Loucy (cell line): ENCODE data around the gene MYO5C.
"Not testable (repeated sequence)": the region's sequence is repeated elsewhere in the genome, so short reads cannot be mapped to it uniquely, and the experiment has no call there.

Experiments
- H2AFZ ChIP-seq: fragments of 200-600 bp; sonication (generic); 2 replicates; pipeline ENCODE4 v1.6.0; 2016; ENCODE audit warnings: antibody characterized with exemption, mild to moderate bottlenecking, low read length, moderate library complexity
- H3F3A ChIP-seq: fragments of 200-600 bp; 2 replicates; pipeline ENCODE4 v1.6.0; 2016; ENCODE audit warnings: antibody characterized with exemption, low read depth, mild to moderate bottlenecking
- H3K27me3 ChIP-seq: fragments of 200-600 bp; sonication (generic); 2 replicates; pipeline ENCODE4 v1.6.1; 2014; ENCODE audit warnings: low read length, mild to moderate bottlenecking; ENCODE audit not compliant: insufficient read depth, poor library complexity, severe bottlenecking
- H3K36me3 ChIP-seq: fragments of 200-600 bp; sonication (generic); 2 replicates; pipeline ENCODE4 v1.6.1; 2016; ENCODE audit warnings: low read length; ENCODE audit not compliant: insufficient read depth
- H3K4me1 ChIP-seq: fragments of 200-600 bp; sonication (generic); 2 replicates; pipeline ENCODE4 v1.5.1; 2014; ENCODE audit warnings: low read length, mild to moderate bottlenecking; ENCODE audit not compliant: insufficient read depth, poor library complexity, severe bottlenecking
- H3K4me2 ChIP-seq: fragments of 200-600 bp; sonication (generic); 2 replicates; pipeline ENCODE4 v1.6.0; 2014; ENCODE audit warnings: antibody characterized with exemption, low read length, low read depth, mild to moderate bottlenecking; ENCODE audit not compliant: poor library complexity, severe bottlenecking
- H3K4me3 ChIP-seq: fragments of 200-600 bp; sonication (generic); 2 replicates; pipeline ENCODE4 v1.5.1; 2014; ENCODE audit warnings: low read length, mild to moderate bottlenecking, mixed read lengths; ENCODE audit not compliant: poor library complexity, severe bottlenecking
- H3K79me2 ChIP-seq: fragments of 200-600 bp; sonication (generic); 2 replicates; pipeline ENCODE4 v1.6.1; 2014; ENCODE audit warnings: low read length; ENCODE audit not compliant: insufficient read depth
- H3K9ac ChIP-seq: fragments of 200-600 bp; sonication (generic); 2 replicates; pipeline ENCODE4 v1.6.0; 2014; ENCODE audit warnings: mild to moderate bottlenecking, low read depth, low read length, moderate library complexity; ENCODE audit not compliant: poor library complexity, severe bottlenecking
- H3K9me2 ChIP-seq: fragments of 200-600 bp; sonication (generic); replicated peaks from 2 replicates; pipeline ENCODE4 v1.6.1; 2016; ENCODE audit warnings: low read depth, low read length, mixed read lengths
- H3K9me3 ChIP-seq: fragments of 200-600 bp; sonication (generic); 2 replicates; pipeline ENCODE4 v1.6.1; 2014; ENCODE audit warnings: mild to moderate bottlenecking, antibody characterized with exemption, low read length, low read depth; ENCODE audit not compliant: insufficient read depth
- H4K20me1 ChIP-seq: fragments of 200-600 bp; sonication (generic); 2 replicates; pipeline ENCODE4 v1.6.0; 2014; ENCODE audit warnings: antibody characterized with exemption, low read length, mild to moderate bottlenecking; ENCODE audit not compliant: insufficient read depth, poor library complexity, severe bottlenecking
- EZH2phosphoT487 ChIP-seq: fragments of 200-600 bp; IDR thresholded peaks from 2 replicates; pipeline ENCODE4 v1.6.1; 2018; ENCODE audit warnings: antibody characterized with exemption, mild to moderate bottlenecking, moderate library complexity, borderline replicate concordance
- TF ChIP-seq, protein P1 (sequence below): fragments of 200-600 bp; sonication (generic); conservative IDR thresholded peaks from 2 replicates; pipeline ENCODE4 v1.5.1; 2014; ENCODE audit warnings: mild to moderate bottlenecking, antibody characterized with exemption, low read length

The MYO5C gene

GRCh38 chr15:52288051-52288942 lies 7.3 kb downstream of the MYO5C start:
- Histone ChIP-seq H3K4me2 (no peak overlapping the region), H3K27me3 (no peaks in the 10 kb centered on the region), H3K9me2 (no peaks in the 10 kb centered on the region), H3K9ac (no peak overlapping the region), H3K79me2 (no peaks in the 10 kb centered on the region), H3K4me3 (no peak overlapping the region), H3K4me1 (no peaks in the 10 kb centered on the region), H3K9me3 (no peaks in the 10 kb centered on the region), H3F3A (no peaks in the 10 kb centered on the region), H3K36me3 (no peaks in the 10 kb centered on the region), H2AFZ (no peak overlapping the region), H4K20me1 (no peaks in the 10 kb centered on the region)
- TF ChIP-seq, protein P1, sequence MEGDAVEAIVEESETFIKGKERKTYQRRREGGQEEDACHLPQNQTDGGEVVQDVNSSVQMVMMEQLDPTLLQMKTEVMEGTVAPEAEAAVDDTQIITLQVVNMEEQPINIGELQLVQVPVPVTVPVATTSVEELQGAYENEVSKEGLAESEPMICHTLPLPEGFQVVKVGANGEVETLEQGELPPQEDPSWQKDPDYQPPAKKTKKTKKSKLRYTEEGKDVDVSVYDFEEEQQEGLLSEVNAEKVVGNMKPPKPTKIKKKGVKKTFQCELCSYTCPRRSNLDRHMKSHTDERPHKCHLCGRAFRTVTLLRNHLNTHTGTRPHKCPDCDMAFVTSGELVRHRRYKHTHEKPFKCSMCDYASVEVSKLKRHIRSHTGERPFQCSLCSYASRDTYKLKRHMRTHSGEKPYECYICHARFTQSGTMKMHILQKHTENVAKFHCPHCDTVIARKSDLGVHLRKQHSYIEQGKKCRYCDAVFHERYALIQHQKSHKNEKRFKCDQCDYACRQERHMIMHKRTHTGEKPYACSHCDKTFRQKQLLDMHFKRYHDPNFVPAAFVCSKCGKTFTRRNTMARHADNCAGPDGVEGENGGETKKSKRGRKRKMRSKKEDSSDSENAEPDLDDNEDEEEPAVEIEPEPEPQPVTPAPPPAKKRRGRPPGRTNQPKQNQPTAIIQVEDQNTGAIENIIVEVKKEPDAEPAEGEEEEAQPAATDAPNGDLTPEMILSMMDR, result no peak
- TF ChIP-seq EZH2phosphoT487, result no peak

DNA sequence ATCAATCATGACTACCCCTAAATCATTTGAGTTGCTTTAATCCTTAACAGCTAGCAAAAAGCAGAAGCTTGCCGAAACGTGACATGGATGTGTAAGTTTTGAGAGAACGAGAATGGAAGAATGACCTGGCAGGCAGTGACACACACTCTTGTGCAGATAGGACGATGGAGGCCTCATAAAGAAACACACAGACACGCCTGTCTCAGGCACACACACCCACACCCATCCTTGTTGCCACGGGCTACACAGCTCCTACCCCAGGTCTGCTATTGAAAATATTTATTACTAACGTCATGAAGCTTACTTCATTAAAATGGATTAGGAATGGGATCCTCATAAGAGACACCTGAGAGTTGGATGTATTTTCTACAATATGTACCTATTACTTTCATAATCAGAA lies 8.5 kb downstream of the MYO5C start:
- TF ChIP-seq EZH2phosphoT487, result no peak
- TF ChIP-seq, protein P1, result no peak
- H3K4me1 ChIP-seq, result no peaks in the 10 kb centered on the region
- H3K9ac ChIP-seq, result no peak overlapping the region
- no peaks in the 10 kb centered on the region for H3K9me3 ChIP-seq
- H3F3A ChIP-seq, result no peaks in the 10 kb centered on the region
- no peak overlapping the region for H3K4me3 ChIP-seq
- no peak overlapping the region for H3K4me2 ChIP-seq
- H2AFZ ChIP-seq, result no peak overlapping the region
- no peaks in the 10 kb centered on the region for H4K20me1 ChIP-seq
- no peaks in the 10 kb centered on the region for H3K36me3 ChIP-seq
- H3K27me3 ChIP-seq, result no peaks in the 10 kb centered on the region
- H3K9me2 ChIP-seq, result no peaks in the 10 kb centered on the region
- no peaks in the 10 kb centered on the region for H3K79me2 ChIP-seq

GRCh38 chr15:52285941-52286340 lies 9.7 kb downstream of the MYO5C start:
- H2AFZ ChIP-seq, H3K9ac ChIP-seq, H3K4me2 ChIP-seq, H4K20me1 ChIP-seq, H3K36me3 ChIP-seq, H3K4me1 ChIP-seq, H3K27me3 ChIP-seq, H3K79me2 ChIP-seq, H3F3A ChIP-seq, H3K4me3 ChIP-seq, H3K9me3 ChIP-seq, H3K9me2 ChIP-seq: not testable (repeated sequence)

DNA sequence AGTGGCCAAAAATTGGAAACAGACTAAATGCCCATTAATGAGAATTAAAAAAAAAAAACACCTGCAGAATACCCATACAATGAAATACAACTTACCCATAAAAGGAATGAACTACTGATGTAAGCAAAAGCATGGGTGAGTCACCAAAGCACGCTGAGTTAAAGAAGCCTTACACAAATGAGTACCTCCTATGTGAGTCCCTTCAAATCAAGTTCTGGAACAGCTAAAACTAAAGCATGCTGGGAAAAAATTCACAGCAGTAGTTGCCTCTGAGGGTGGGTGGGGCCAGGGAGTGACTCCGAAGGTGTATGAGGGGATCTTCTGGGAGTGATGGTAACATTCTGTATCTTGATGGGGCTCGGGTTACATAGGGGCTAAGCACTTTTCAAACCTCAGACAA lies 11.4 kb downstream of the MYO5C start:
- no peak overlapping the region for H3K9ac ChIP-seq
- H2AFZ ChIP-seq, result no peak overlapping the region
- no peaks in the 10 kb centered on the region for H3K4me1 ChIP-seq
- no peaks in the 10 kb centered on the region for H3K79me2 ChIP-seq
- no peaks in the 10 kb centered on the region for H3F3A ChIP-seq
- TF ChIP-seq, protein P1, result no peak
- TF ChIP-seq EZH2phosphoT487, result no peak
- no peak overlapping the region for H3K4me3 ChIP-seq
- no peaks in the 10 kb centered on the region for H3K36me3 ChIP-seq
- no peaks in the 10 kb centered on the region for H3K9me3 ChIP-seq
- no peak overlapping the region for H3K4me2 ChIP-seq
- no peaks in the 10 kb centered on the region for H3K9me2 ChIP-seq
- H4K20me1 ChIP-seq, result no peaks in the 10 kb centered on the region
- no peaks in the 10 kb centered on the region for H3K27me3 ChIP-seq
